HCT116 (cell line): ENCODE results near the gene ADCY6. TPM values are rescaled to one million over a fixed set of nuclear protein-coding genes. Genes with fewer than 3 reads are reported as not detected.

Experiments used
- ATAC-seq: fragments of 200-7000 bp; cut with Tn5 transposase; 2 replicates; pipeline ENCODE4 v1.9.1; 2020; ENCODE audit warnings: mild to moderate bottlenecking, moderate library complexity
- BruUV-seq: library from RNA; stranded (reverse); fragments of 400-500 nt; replicated peaks from 2 replicates; lab custom pipeline; 2021; lab: Mats Ljungman, UMichigan
- CTCF ChIA-PET: fragments of 300-600 bp; sonication (Branson Sonifier 250); formaldehyde crosslinking; loops from one replicate; lab custom pipeline; 2021; ENCODE audit warnings: antibody characterized with exemption; lab: Charles Lee
- POLR2A ChIA-PET: fragments of 300-600, 350-600 bp; sonication (Branson Sonifier 250); formaldehyde crosslinking; loops from one replicate; lab custom pipeline; 2021; ENCODE audit warnings: antibody characterized with exemption; lab: Charles Lee
- RAD21 ChIA-PET, 2 experiments: fragments of 300-600 bp; sonication (Branson Sonifier 250); formaldehyde crosslinking; loops; one replicate each; lab custom pipeline; 2023; ENCODE audit warnings: low total read pairs in 2 of 2; ENCODE audit not compliant: uncharacterized antibody in 2 of 2, unreplicated experiment in 2 of 2, low non-redundant PET in 1 of 2; lab: Charles Lee
- DNase-seq: peaks from one replicate; pipeline ENCODE4 v3.0.0-alpha.2; 2010; ENCODE audit warnings: low read depth, low spot score
- H2AFZ ChIP-seq: fragments of 200-600 bp; shearing (Covaris generic), sonication (generic); 2 replicates; pipeline ENCODE4 v1.6.1; 2017; ENCODE audit warnings: low read depth, mixed run types, mixed read lengths, antibody characterized with exemption, low read length; ENCODE audit not compliant: poor library complexity, severe bottlenecking
- H3K27ac ChIP-seq: 2 replicates; pipeline ENCODE4 v1.5.1; 2012; ENCODE audit warnings: low read depth, low read length
- H3K27me3 ChIP-seq: fragments of 200-600 bp; sonication (generic); 2 replicates; pipeline ENCODE4 v1.6.1; 2016; ENCODE audit warnings: mixed run types, low read length, mixed read lengths; ENCODE audit not compliant: insufficient read depth
- H3K36me3 ChIP-seq, 2 experiments: fragments of 200-500 bp in 1 of 2; fragments of 200-600 bp in 1 of 2; sonication (Bioruptor generic) in 1 of 2; sonication (generic) in 1 of 2; 2 replicates each; pipeline versions ENCODE4 v1.5.1 to v1.6.1; 2014 to 2016; ENCODE audit warnings: low read length in 2 of 2, inconsistent platforms in 1 of 2, mixed read lengths in 1 of 2, mixed run types in 1 of 2; ENCODE audit not compliant: insufficient read depth in 2 of 2, control insufficient read depth in 1 of 2
- H3K4me1 ChIP-seq, 2 experiments: fragments of 200-600 bp in 1 of 2; sonication (generic) in 1 of 2; 2 replicates each; pipeline versions ENCODE4 v1.5.1 to v1.6.1; 2012 to 2017; ENCODE audit warnings: low read length in 2 of 2, inconsistent platforms in 1 of 2, mild to moderate bottlenecking in 1 of 2, mixed read lengths in 1 of 2, mixed run types in 1 of 2, moderate library complexity in 1 of 2; ENCODE audit not compliant: insufficient read depth in 2 of 2, control insufficient read depth in 1 of 2
- H3K4me2 ChIP-seq: fragments of 200-600 bp; sonication (generic); 2 replicates; pipeline ENCODE4 v1.6.1; 2017; ENCODE audit warnings: mixed run types, low read length, mixed read lengths
- H3K4me3 ChIP-seq, 2 experiments: fragments of 200-600 bp in 1 of 2; sonication (generic) in 1 of 2; replicated peaks in 1 of 2; 2 replicates each; pipeline ENCODE4 v1.5.1; 2011 to 2016; ENCODE audit warnings: low read length in 2 of 2, control low read depth in 1 of 2, low read depth in 1 of 2, mild to moderate bottlenecking in 1 of 2, mixed read lengths in 1 of 2, mixed run types in 1 of 2
- H3K79me2 ChIP-seq: fragments of 200-600 bp; sonication (generic); 2 replicates; pipeline ENCODE4 v1.6.1; 2017; ENCODE audit warnings: mild to moderate bottlenecking, mixed run types, low read length, moderate library complexity, mixed read lengths; ENCODE audit not compliant: insufficient read depth
- H3K9ac ChIP-seq: fragments of 200-600 bp; sonication (generic); 2 replicates; pipeline ENCODE4 v1.6.1; 2016; ENCODE audit warnings: low read length, mixed read lengths
- H3K9me2 ChIP-seq: fragments of 200-600 bp; sonication (generic), shearing (Covaris generic); 2 replicates; pipeline ENCODE4 v1.6.1; 2017; ENCODE audit warnings: mixed run types, mild to moderate bottlenecking, moderate library complexity; ENCODE audit not compliant: insufficient read depth
- H3K9me3 ChIP-seq, 2 experiments: fragments of 200-500 bp in 1 of 2; fragments of 200-600 bp in 1 of 2; sonication (Bioruptor generic) in 1 of 2; sonication (generic) in 1 of 2; 2 replicates each; pipeline ENCODE4 v1.6.1; 2014 to 2017; ENCODE audit warnings: low read length in 2 of 2, mixed read lengths in 2 of 2, inconsistent platforms in 1 of 2, low read depth in 1 of 2, mild to moderate bottlenecking in 1 of 2, mixed run types in 1 of 2, moderate library complexity in 1 of 2; ENCODE audit not compliant: control insufficient read depth in 1 of 2, insufficient read depth in 1 of 2
- H4K20me1 ChIP-seq: fragments of 200-600 bp; sonication (generic), shearing (Covaris generic); 2 replicates; pipeline ENCODE4 v1.6.1; 2017; ENCODE audit warnings: mixed run types, mild to moderate bottlenecking, moderate library complexity; ENCODE audit not compliant: insufficient read depth
- CBX3 ChIP-seq: IDR thresholded peaks from 2 replicates; pipeline ENCODE4 v1.6.1; 2012; ENCODE audit warnings: low read depth
- FOSL1 ChIP-seq: IDR thresholded peaks from 2 replicates; pipeline ENCODE4 v1.6.1; 2012; ENCODE audit warnings: low read depth
- JUND ChIP-seq: IDR thresholded peaks from 2 replicates; pipeline ENCODE4 v1.6.1; 2012
- POLR2A ChIP-seq: IDR thresholded peaks from 2 replicates; pipeline ENCODE4 v1.7.0; 2011; ENCODE audit warnings: borderline replicate concordance; ENCODE audit not compliant: insufficient read depth, insufficient read length; ENCODE audit errors: extremely low read depth
- RAD21 ChIP-seq: IDR thresholded peaks from 2 replicates; pipeline ENCODE4 v1.6.1; 2012; ENCODE audit warnings: low read depth, mild to moderate bottlenecking
- SIN3A ChIP-seq: IDR thresholded peaks from 2 replicates; pipeline ENCODE4 v1.6.1; 2012; ENCODE audit warnings: low read depth
- ZFX ChIP-seq: fragments of 450-650 bp; IDR thresholded peaks from 2 replicates; pipeline ENCODE4 v1.6.1; 2017
- intact Hi-C: fragments of 100-400 bp; cut with micrococcal nuclease; formaldehyde crosslinking; loops from 2 replicates; pipeline ENCODE4 v1.10.0; 2022
- total RNA-seq: library from RNA; stranded (reverse); gene quantifications from one replicate; pipeline ENCODE4 v1.2.1, GENCODE V29; 2021; ENCODE audit not compliant: unreplicated experiment
- TF ChIP-seq, protein P1 (sequence below), 3 experiments: fragments of 200-600 bp in 1 of 3; sonication (generic) in 1 of 3; IDR thresholded peaks in 2 of 3; conservative IDR thresholded peaks in 1 of 3; 2 replicates each; pipeline ENCODE4 v1.5.1; 2012 to 2017; ENCODE audit warnings: low read depth in 2 of 3, low read length in 2 of 3, antibody characterized with exemption in 1 of 3, borderline replicate concordance in 1 of 3, control low read depth in 1 of 3, mild to moderate bottlenecking in 1 of 3, mixed read lengths in 1 of 3, mixed run types in 1 of 3, moderate library complexity in 1 of 3; ENCODE audit not compliant: insufficient read depth in 1 of 3
- TF ChIP-seq, protein P2 (sequence below): IDR thresholded peaks from 2 replicates; pipeline ENCODE4 v1.6.1; 2012
- TF ChIP-seq, protein P3 (sequence below): IDR thresholded peaks from 2 replicates; pipeline ENCODE4 v1.6.1; 2012; ENCODE audit warnings: low read depth

ADCY6 gene
- total RNA-seq, 1 experiment from 2014 or later = 24.9 TPM

DNA sequence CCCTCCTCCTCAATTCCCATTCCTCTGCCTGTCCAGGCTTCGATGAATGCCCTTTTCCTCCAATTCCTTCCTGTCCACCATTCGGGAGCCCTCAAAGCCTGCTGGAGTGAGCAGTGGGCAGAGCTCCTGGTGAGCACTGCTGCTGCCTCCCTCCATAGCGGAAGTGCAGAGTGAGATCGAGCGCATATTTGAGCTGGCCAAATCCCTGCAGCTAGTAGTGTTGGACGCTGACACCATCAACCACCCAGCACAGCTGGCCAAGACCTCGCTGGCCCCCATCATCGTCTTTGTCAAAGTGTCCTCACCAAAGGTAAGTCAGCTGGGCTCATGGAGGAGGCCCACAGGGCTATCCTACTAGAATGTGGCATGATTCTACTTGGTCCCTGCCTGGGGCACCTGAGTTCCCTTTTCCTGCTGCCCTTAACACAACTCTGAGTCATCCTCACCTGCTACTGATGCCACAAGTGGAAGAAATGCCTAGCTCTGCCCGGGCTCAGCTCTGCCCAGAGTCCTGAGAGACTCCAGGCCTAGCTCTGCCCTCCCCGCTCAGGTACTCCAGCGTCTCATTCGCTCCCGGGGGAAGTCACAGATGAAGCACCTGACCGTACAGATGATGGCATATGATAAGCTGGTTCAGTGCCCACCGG lies 37.4 kb upstream of the ADCY6 start:
- no peak for ATAC-seq
- Histone ChIP-seq H3K4me2 (no peak overlapping the region), H3K9ac (no peak overlapping the region), H3K9me3 (no peaks in the 10 kb centered on the region), H3K27me3 (no peaks in the 10 kb centered on the region), H3K36me3 (peaks cover 17 to 18% of the 10 kb centered on the region in 2 experiments; a peak in 3 of 4 replicates), H3K4me1 (no peaks in the 10 kb centered on the region), H3K27ac (no peak overlapping the region), H4K20me1 (no peaks in the 10 kb centered on the region), H3K79me2 (no peaks in the 10 kb centered on the region), H2AFZ (no peak overlapping the region), H3K4me3 (no peak overlapping the region), H3K9me2 (no peaks in the 10 kb centered on the region)
- RAD21 ChIA-PET = no interaction called here
- POLR2A ChIA-PET = interaction anchor here (0.5 kb wide), 1 partner anchor 541 kb away, joined by 3 read pairs; the partner anchor contains the start of gene SPATS2
- intact Hi-C loops = no loop called here
- CTCF ChIA-PET = interaction anchor here (1.0 to 1.1 kb wide), 2 partner anchors 10 to 11 kb away, joined by 3 to 4 read pairs; no protein-coding TSS in a partner anchor
- TF ChIP-seq, protein P1, sequence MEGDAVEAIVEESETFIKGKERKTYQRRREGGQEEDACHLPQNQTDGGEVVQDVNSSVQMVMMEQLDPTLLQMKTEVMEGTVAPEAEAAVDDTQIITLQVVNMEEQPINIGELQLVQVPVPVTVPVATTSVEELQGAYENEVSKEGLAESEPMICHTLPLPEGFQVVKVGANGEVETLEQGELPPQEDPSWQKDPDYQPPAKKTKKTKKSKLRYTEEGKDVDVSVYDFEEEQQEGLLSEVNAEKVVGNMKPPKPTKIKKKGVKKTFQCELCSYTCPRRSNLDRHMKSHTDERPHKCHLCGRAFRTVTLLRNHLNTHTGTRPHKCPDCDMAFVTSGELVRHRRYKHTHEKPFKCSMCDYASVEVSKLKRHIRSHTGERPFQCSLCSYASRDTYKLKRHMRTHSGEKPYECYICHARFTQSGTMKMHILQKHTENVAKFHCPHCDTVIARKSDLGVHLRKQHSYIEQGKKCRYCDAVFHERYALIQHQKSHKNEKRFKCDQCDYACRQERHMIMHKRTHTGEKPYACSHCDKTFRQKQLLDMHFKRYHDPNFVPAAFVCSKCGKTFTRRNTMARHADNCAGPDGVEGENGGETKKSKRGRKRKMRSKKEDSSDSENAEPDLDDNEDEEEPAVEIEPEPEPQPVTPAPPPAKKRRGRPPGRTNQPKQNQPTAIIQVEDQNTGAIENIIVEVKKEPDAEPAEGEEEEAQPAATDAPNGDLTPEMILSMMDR (IDR thresholded peaks at IDR 0.05 in 2 of 3, conservative IDR thresholded peaks at IDR 0.05 in 1 of 3; ENCODE audit: borderline replicate concordance in 1 of 3, insufficient read depth in 1 of 3, low read depth in 2 of 3, low read length in 2 of 3) = no peak
- TF ChIP-seq, protein P2, sequence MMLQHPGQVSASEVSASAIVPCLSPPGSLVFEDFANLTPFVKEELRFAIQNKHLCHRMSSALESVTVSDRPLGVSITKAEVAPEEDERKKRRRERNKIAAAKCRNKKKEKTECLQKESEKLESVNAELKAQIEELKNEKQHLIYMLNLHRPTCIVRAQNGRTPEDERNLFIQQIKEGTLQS = no peak
- TF ChIP-seq SIN3A (no peak), JUND (no peak), FOSL1 (no peak), CBX3 (no peak), ZFX (no peak), RAD21 (no peak), POLR2A (no peak)
- TF ChIP-seq, protein P3, sequence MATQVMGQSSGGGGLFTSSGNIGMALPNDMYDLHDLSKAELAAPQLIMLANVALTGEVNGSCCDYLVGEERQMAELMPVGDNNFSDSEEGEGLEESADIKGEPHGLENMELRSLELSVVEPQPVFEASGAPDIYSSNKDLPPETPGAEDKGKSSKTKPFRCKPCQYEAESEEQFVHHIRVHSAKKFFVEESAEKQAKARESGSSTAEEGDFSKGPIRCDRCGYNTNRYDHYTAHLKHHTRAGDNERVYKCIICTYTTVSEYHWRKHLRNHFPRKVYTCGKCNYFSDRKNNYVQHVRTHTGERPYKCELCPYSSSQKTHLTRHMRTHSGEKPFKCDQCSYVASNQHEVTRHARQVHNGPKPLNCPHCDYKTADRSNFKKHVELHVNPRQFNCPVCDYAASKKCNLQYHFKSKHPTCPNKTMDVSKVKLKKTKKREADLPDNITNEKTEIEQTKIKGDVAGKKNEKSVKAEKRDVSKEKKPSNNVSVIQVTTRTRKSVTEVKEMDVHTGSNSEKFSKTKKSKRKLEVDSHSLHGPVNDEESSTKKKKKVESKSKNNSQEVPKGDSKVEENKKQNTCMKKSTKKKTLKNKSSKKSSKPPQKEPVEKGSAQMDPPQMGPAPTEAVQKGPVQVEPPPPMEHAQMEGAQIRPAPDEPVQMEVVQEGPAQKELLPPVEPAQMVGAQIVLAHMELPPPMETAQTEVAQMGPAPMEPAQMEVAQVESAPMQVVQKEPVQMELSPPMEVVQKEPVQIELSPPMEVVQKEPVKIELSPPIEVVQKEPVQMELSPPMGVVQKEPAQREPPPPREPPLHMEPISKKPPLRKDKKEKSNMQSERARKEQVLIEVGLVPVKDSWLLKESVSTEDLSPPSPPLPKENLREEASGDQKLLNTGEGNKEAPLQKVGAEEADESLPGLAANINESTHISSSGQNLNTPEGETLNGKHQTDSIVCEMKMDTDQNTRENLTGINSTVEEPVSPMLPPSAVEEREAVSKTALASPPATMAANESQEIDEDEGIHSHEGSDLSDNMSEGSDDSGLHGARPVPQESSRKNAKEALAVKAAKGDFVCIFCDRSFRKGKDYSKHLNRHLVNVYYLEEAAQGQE = no peak
- DNase-seq = no peak
- no TSS peak for BruUV-seq
